SK-N-MC (cell line): ENCODE measurements around the gene SPG7.

Experiments
- EZH2 ChIP-seq: fragments of 200-600 bp; sonication (generic); IDR thresholded peaks from one replicate; pipeline ENCODE4 v1.6.1; 2017; ENCODE audit warnings: antibody characterized with exemption
- POLR2AphosphoS5 ChIP-seq: IDR thresholded peaks from 2 replicates; pipeline ENCODE4 v1.6.1; 2012; ENCODE audit warnings: mild to moderate bottlenecking, low read depth, low read length, borderline replicate concordance

DNA sequence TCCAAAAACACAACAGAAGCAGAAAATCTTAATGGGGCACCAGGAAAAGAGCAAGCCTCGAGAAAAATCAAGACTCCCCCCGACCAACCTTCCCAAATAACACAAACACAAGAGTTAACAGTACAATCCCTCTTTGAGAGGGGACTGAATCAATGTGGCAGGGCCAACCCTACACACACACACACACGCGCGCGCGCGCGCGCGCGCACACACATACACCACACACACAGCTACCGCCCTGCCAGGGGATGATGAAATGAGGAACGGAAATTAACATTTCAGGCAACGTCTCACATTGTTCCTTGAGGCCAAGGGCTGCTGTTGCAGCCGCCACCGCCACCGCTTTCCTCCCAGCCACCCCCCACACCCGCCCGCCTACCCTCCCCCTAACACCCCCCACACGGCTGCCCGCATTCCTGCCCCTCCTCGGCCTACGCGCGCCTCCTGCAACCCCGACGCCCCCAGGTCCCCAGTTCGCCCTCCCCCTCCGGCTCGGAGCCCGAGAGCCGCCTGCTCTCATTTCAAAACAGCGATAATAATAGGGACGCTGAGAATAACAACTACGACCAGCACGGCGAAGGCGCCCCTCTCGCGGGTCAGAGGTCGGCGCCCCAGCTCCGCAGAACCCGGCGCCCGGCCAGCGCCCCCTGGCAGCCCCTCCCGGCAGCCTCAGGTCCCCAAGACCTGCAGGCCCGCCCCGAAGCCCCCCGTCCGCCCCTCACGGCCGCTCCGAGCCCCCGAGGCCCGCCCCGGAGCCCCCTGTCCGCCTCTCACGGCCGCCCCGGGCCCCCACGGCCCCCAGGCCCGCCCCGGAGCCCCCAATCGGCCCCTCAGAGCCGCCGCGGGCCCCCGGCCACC, 18.9 kb upstream of the SPG7 start:
- TF ChIP-seq POLR2AphosphoS5 (no peak), EZH2 (no peak)
